Esophagus muscularis mucosa (tissue), 4 donors: Measurements from ENCODE around the gene SYNDIG1. TPM values are rescaled to one million over a fixed set of nuclear protein-coding genes. Genes with fewer than 3 reads are reported as not detected.

Experiments
- DNase-seq: peaks from one replicate; pipeline ENCODE4 v3.0.0-alpha.2; 2017; ENCODE audit errors: extremely low spot score
- H3K27ac ChIP-seq, 4 donors: fragments of 200-600 bp; sonication (generic); replicated peaks in 1 of 4; 1 replicate in 3 of 4; 2 replicates in 1 of 4; pipeline ENCODE4 v1.5.1; 2016 to 2019; ENCODE audit warnings: mild to moderate bottlenecking in 1 of 4
- H3K27me3 ChIP-seq, 4 donors: fragments of 200-600 bp; sonication (generic); one replicate each; pipeline versions ENCODE4 v1.5.1 to v1.6.0; 2016 to 2019
- H3K36me3 ChIP-seq, 4 donors: fragments of 200-600 bp; sonication (generic); one replicate each; pipeline ENCODE4 v1.5.1; 2016 to 2019
- H3K4me1 ChIP-seq, 4 donors: fragments of 200-600 bp; sonication (generic); one replicate each; pipeline ENCODE4 v1.5.1; 2016 to 2019
- H3K4me3 ChIP-seq, 4 donors: fragments of 200-600 bp; sonication (generic); 1 replicate in 2 of 4; 2 replicates in 2 of 4; pipeline ENCODE4 v1.5.1; 2016 to 2019; ENCODE audit warnings: mild to moderate bottlenecking in 4 of 4, moderate library complexity in 1 of 4
- H3K9me3 ChIP-seq, 4 donors: fragments of 200-600 bp; sonication (generic); 1 replicate in 3 of 4; 2 replicates in 1 of 4; pipeline ENCODE4 v1.5.1; 2016 to 2019
- CTCF ChIP-seq, 3 experiments: fragments of 200-600 bp in 2 of 3; fragments of 450-650 bp in 1 of 3; sonication (generic) in 2 of 3; IDR thresholded peaks; one replicate each; pipeline ENCODE4 v1.5.1; 2017 to 2019; ENCODE audit warnings: antibody characterized with exemption in 3 of 3, mild to moderate bottlenecking in 2 of 3, moderate library complexity in 1 of 3
- EP300 ChIP-seq: sonication (generic); formaldehyde crosslinking; IDR thresholded peaks from one replicate; pipeline ENCODE4 v1.6.1; 2017; ENCODE audit warnings: antibody characterized with exemption
- POLR2A ChIP-seq: fragments of 450-650 bp; IDR thresholded peaks from one replicate; pipeline ENCODE4 v1.6.1; 2017; ENCODE audit warnings: antibody characterized with exemption, moderate library complexity, mild to moderate bottlenecking, low read depth
- POLR2AphosphoS5 ChIP-seq, 2 donors: sonication (generic); formaldehyde crosslinking; IDR thresholded peaks; one replicate each; pipeline ENCODE4 v1.6.1; 2017; ENCODE audit warnings: antibody characterized with exemption in 2 of 2
- WGBS: methylation state at CpG from one replicate; pipeline ENCODE4 v1.1.5; 2018; 5-methylcytosine and 5-hydroxymethylcytosine counted together
- intact Hi-C: fragments of 100-400 bp; cut with DNase I; formaldehyde crosslinking; loops from one replicate; pipeline ENCODE4 v1.15.1; 2023
- total RNA-seq, 4 donors: library from RNA; depleted of rRNA; stranded (reverse); fragments of >200 nt; gene quantifications; one replicate each; pipeline versions ENCODE4 v1.1.0 to v1.2.1, GENCODE V29; 2016

The SYNDIG1 gene
- total RNA-seq, 4 donors from 2014 or later = not detected

GRCh38 chr20:24648481-24648880 is 179.1 kb downstream of the SYNDIG1 start:
- intact Hi-C loops = no loop called here
- 52% methylated on average over 4 of the region's 4 CpGs for WGBS
- DNase-seq = no peak
- Histone ChIP-seq H3K4me3 (no peak overlapping the region), H3K36me3 (no peaks in the 10 kb centered on the region), H3K9me3 (peaks cover 0 to 4% (median under 1%) of the 10 kb centered on the region in 4 donors), H3K27me3 (peaks cover 0 to 5% (median 0%) of the 10 kb centered on the region in 4 donors), H3K4me1 (peaks cover 0 to 7% (median 3%) of the 10 kb centered on the region in 4 donors), H3K27ac (no peak overlapping the region)
- no peak for TF ChIP-seq POLR2A
- no peak for TF ChIP-seq CTCF (IDR thresholded peaks at IDR 0.05)
- no peak for TF ChIP-seq EP300
- no peak for TF ChIP-seq POLR2AphosphoS5 (IDR thresholded peaks at IDR 0.05)

GRCh38 chr20:24648919-24649318 is 179.5 kb downstream of the SYNDIG1 start:
- intact Hi-C loops = no loop called here
- Histone ChIP-seq H3K9me3 (peaks cover 0 to under 1% (median 0%) of the 10 kb centered on the region in 4 donors), H3K27ac (no peak overlapping the region), H3K27me3 (peaks cover 0 to 5% (median 0%) of the 10 kb centered on the region in 4 donors), H3K4me1 (peaks cover 0 to 7% (median 3%) of the 10 kb centered on the region in 4 donors), H3K4me3 (no peak overlapping the region), H3K36me3 (no peaks in the 10 kb centered on the region)
- WGBS = 86% methylated on average over 2 of the region's 2 CpGs
- DNase-seq = no peak
- TF ChIP-seq EP300 = no peak
- no peak for TF ChIP-seq POLR2AphosphoS5 (IDR thresholded peaks at IDR 0.05)
- no peak for TF ChIP-seq CTCF (IDR thresholded peaks at IDR 0.05)
- no peak for TF ChIP-seq POLR2A

- no peaks in the 10 kb centered on the region for H3K9me3 ChIP-seq
- H3K27me3 ChIP-seq = peaks cover 0 to 5% (median 0%) of the 10 kb centered on the region in 4 donors
- 63% methylated on average over 11 of the region's 11 CpGs for WGBS
- intact Hi-C loops = no loop called here
- H3K27ac ChIP-seq = no peak overlapping the region
- H3K4me1 ChIP-seq = peaks cover 0 to 7% (median 3%) of the 10 kb centered on the region in 4 donors
- no peak overlapping the region for H3K4me3 ChIP-seq
- no peak for DNase-seq
- no peak for TF ChIP-seq CTCF (IDR thresholded peaks at IDR 0.05)
- no peak for TF ChIP-seq POLR2A
- no peak for TF ChIP-seq POLR2AphosphoS5 (IDR thresholded peaks at IDR 0.05)
- TF ChIP-seq EP300 = no peak
- no peaks in the 10 kb centered on the region for H3K36me3 ChIP-seq
These were observed 180.5 kb downstream of the SYNDIG1 start for GRCh38 chr20:24649787-24650490.

GRCh38 chr20:24651171-24651975 is 181.9 kb downstream of the SYNDIG1 start:
- Histone ChIP-seq H3K4me3 (no peak overlapping the region), H3K9me3 (no peaks in the 10 kb centered on the region), H3K4me1 (peaks cover 0 to 7% (median 3%) of the 10 kb centered on the region in 4 donors), H3K36me3 (no peaks in the 10 kb centered on the region), H3K27me3 (peaks cover 0 to 1% (median 0%) of the 10 kb centered on the region in 4 donors), H3K27ac (no peak overlapping the region)
- TF ChIP-seq EP300 = no peak
- no peak for TF ChIP-seq POLR2AphosphoS5 (IDR thresholded peaks at IDR 0.05)
- TF ChIP-seq CTCF (IDR thresholded peaks at IDR 0.05) = no peak
- no peak for TF ChIP-seq POLR2A
- 79% methylated on average over 6 of the region's 7 CpGs for WGBS
- no peak for DNase-seq
- intact Hi-C loops = no loop called here
